Inflammatory macrophage (primary cell): Measurements from ENCODE around the gene SHC3.

Source experiments
- DNase-seq, 2 donors: peaks; one replicate each; pipeline ENCODE4 v3.0.0-alpha.2; 2020 to 2022

SHC3 gene

DNA sequence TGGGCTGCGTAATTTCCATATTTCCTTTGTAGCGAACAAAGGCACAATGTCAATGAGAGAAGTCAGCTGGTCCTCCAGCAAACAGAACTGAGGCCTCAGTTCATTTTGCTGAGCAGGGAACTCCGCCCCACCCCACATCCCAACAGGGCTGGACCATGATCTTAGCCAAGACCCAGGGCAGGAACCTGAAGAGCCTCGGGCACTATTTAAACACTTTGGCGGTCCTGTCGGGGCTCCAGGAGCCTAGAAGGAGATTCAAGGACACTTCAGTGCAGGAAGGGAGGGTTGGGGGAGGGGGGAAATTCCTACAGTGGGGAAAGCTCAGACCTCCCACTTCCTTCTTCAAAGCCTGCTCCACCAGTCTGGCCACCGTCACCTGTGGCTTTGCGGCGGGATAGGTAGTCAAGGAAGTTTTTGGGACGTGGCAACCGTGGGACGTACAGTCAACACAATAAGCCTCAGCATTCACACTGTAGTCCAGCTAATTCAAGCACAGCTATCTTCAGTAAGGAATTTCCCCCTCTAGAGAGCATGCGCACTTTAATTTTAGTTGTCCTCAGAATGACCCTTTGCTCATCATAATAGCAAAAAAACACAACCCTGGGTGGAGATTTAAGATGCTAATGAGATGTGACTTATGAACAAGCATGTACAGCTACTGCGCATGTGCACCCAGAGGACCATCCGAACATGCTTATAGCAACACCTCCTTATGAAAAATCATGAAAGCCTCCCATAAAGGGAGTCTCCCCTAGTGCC is 156.4 kb downstream of the SHC3 start:
- DNase-seq = no peak

DNA sequence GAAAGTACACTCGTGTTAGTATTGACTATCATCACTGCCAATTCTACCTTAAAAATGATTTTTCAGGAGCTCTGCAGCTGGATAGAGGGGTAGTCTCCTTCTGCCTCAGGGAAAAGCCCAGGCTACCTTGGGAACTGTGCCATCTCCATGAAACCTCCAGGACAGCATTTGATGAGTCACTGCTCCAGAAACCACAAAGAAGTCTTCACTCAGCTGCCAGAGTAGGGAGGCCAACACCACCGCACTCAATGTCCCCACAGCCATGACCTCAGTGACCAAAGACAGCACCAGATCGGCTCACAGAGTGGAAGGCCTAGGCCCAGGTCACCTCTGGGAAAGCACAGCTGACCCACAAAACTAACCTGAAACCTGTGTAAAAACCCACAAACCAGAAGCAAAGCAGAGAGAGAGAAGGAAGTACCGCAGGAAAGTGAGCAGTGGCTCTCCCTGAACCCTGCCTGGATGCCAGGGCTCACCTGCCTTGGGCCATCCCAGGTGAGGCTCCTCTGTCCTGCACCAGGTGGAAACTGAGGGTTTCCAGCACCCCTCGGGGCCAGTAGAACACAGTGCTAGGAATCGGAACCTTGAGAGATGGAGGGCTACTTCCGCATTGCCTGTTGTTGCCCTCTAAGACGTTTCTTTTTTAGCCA is 157.3 kb downstream of the SHC3 start:
- DNase-seq = peak in 1 of 2 donors; percentile 31

DNA sequence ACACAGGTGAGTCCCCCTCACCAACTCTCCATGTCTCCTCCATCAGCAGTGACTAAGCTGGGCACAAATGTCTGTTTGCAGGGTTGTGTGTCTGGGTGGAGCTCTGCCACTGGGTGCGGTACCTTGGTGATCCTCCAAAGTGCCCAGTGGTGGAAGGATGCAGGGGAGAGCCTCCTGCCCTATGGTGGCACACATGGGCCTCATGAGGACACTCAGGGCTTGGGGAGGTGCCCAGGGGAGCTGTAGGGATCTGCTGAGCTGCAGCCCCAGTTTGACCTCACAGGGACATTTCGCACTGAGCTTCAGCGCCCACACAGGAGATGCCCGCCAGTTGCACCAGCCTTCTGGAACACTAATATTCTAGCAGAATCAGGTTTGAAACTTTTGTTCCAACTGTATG is 157.9 kb downstream of the SHC3 start:
- no peak for DNase-seq

DNA sequence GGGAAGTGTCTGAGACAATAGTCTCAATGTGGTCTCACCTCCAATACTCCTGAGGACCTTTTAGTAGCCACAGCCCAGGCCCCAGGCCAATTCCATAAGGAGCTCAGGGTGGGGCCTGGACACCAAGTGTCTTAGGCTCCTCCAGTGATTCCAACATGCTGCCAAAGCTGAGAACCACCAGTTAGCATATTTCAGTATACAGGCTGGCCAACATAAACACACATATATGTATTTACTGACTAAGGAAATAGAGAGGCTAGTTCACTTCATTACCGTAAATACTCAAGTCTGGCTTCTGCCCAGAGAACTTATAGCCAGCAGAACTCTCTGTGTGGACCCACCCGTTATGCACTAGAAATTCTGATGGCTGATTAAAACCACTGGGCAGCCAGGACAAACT is 163.3 kb downstream of the SHC3 start:
- no peak for DNase-seq

DNA sequence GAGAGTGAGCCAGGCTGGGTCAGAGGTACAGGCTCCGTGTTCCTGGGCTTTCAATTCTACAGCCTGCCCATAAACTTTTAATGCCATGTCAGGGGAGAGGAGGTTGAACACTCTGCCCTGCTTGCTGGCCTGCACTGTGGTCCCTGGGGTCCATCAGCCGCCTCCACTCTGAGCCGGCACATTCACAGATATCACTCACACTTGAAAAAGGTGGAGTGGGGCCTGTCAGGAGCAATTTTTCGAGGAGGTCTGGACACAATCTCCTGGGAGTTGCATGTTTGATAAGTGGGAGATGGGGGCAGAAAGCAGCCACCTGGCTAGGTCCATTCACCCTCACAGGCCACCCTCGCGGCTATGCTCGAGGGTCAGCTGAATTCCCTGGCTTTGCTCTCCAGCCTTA is 164.5 kb downstream of the SHC3 start:
- no peak for DNase-seq

DNA sequence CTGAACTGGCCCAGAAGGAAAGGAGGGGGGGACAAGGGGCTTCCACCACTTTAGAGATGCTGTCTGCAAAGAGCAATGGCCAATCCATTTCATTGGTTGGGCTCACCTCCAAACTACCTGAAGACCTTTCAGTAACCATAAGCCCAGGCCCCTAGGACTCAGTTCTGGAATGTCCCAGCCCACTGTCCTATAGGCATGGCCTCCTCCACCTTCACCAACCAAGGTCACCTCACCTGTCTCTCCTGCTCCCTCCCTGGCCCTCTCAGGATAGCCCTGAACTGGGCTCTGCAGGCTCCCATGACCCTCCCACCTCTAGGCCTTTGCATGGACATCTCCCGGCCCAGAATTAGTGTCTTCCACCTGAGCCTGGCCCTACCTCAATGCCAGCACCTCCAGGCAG is 165.0 kb downstream of the SHC3 start:
- no peak for DNase-seq

DNA sequence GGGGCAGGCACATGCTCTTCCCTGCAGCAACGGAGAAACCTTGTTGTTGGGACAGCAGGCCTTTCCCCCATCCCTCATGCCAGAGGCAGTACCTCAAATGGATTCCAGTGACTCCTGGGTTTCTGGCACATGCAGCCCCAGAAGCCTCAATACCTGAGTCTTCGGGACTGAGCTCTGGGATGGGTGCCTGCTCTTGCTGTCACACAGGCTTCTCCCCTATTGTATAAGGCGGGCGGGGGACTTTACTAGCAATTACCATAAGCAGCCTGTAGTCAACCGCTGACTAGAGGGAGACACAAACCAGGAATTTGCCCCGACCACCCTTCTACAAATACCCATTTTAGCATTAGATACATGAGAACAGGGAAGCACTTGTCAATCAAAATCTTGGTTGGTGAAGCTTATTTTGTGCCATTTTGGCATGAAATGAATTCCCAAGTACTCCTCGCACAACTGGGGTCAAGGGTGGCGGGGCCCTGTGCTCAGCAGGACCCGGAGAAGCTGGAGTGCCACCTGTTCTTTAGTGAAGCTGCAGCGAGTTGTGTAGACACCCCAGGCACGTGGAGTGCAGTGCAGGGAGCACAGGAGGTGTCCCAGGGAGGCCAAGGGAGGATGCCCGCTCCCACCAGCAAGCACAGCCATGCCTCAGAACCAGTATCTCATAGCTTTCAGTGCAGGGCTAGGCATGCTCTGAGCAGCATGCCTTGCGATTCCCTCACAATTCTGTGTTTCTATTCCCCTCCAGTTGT is 166.2 kb downstream of the SHC3 start:
- no peak for DNase-seq

DNA sequence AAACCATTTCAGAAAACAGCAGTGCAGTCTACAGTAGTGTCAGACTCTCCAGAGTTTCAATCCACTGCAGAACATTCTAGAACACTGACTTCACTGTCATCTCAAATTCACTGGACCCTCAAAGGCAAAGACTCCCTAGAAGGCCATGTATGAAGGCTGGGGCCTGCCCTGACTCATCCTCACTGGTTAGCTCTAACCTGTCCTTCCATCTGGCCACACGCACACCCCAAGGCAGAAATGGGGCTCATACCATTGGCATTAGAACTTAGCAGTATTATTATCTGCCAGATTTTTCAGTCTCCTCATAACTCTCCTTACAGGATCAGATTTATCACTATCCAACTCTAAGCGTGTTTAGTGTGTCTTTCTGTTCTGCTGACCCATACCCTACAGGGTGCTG is 166.9 kb downstream of the SHC3 start:
- no peak for DNase-seq

DNA sequence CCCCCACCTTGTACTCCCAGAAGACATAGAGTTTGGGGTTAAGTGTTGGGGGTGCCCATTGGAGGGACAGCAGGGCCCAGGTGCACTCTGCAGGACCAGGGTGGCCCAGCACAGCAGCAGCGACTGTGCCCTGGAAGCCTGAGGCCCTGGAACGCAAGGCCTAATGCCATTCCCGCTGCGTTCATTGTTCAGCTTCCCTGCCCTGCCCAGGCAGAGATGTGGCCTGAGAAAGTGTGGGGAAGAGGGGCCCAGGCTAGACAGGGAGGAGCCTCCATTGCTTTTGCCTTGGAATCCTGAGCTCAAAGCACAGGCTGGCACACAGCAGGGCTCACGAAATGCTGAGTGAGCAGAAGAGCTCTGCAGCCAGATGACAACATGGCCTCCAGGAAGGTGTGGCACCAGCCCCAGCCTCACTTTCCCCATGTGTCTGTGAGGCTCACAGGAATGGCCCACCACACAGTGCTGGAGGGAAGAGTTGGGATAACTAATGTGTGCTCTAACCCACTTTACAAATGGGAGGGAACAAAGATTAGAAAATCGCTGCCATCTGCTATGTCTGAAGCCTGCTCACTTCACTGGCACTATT is 168.0 kb downstream of the SHC3 start:
- no peak for DNase-seq

DNA sequence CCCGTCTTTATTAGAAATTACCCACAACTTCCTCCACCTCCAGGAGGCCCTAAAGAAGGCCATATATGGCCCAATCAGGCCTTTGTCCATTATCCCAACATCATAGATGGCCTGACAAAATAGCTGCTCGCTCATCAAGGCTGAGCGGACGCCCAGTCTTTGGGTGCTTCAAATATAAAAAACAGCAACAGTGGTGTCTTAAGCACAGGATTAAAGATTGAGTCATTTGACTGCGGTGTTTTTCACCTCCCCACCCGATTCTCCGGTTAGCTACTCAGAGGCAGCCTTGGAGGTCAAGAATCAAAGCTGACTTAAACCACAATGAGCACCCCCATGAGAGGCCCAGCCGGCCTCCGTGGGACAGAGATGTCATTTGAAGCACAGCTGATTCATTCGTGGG is 168.6 kb downstream of the SHC3 start:
- no peak for DNase-seq

DNA sequence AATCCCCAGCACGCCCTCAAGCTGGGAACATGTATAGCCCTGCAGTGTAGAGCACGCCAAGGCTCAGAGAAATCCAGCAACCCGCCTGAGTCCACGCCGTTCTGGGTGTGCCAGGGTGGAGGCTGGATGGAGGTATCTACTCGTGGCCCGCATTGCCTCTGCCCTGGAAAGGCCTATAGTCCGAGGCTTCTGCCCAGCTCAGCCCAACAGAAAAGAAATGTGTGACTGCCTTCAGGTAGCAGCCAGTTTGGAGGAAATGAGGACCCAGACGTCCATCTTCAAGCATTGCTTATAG is 169.1 kb downstream of the SHC3 start:
- DNase-seq = no peak

DNA sequence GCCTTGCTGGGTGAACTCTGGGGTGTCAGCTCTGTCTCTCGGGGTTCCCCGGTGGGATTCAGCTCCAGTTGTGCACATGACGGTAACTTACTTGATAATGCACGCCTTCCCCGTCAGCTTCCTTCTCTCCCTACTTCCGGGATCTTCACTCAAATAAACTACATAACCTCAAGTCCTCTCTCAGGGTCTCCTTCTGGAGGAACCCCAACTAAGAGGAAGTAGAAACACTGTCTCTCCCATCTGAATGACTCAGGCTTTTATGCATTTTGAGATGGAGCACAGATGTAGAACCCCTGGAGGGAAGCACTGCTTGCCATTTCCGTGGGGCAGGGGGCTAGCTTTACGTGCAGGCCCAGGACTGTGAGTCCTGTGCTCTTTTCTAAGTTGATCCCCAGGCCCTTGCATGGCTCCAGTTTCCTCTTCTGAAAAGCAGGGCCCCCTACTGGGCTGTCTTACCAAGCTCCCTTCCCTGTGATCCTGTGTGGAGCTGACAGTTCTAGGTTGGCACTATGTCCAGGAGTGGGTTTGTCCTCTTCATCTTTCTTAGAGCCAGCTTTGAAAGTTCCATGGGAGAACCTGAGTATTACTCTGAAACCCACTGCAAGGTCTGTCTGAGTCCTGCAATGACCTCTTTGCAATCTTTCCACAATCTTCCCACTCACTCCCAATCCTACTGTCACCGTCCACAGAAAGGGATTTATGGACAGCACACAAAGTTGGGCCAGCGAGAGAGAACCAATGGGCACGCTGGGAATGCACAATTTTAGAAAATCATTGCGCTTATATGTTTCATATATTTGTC is 169.7 kb downstream of the SHC3 start:
- DNase-seq = peak; percentile 34 to 55

DNA sequence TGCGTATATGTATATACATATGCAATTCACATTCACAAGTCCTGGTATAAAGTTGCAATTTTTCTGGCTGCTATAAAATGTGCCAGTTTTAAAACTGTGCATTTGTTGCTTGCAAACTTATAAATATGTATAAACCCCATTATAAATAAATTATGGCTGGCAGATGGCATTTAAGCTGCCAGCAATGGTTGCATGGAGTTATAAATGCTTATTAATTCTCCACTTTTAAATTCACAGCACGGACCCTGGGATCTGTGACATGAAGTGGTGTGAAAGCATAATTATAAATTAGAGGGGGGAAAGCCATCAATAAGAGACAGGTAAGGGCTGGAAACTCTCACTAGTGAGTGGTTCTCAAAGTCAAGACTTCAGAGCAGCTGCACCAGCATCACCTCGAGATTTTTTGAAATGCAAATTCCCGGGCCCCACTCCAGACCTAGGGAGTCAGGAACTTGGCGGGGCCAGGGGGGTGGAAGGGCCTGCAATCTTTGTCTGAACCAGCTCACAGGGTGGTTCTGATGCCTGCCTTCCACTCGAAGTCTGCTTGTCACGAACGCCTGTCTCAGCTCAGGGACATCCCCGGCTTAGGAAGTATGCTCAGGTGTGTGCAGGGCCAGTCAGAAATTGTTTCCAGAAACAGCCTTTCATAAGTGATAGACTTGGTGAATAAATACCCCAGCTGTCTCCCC is 170.4 kb downstream of the SHC3 start:
- DNase-seq = no peak

DNA sequence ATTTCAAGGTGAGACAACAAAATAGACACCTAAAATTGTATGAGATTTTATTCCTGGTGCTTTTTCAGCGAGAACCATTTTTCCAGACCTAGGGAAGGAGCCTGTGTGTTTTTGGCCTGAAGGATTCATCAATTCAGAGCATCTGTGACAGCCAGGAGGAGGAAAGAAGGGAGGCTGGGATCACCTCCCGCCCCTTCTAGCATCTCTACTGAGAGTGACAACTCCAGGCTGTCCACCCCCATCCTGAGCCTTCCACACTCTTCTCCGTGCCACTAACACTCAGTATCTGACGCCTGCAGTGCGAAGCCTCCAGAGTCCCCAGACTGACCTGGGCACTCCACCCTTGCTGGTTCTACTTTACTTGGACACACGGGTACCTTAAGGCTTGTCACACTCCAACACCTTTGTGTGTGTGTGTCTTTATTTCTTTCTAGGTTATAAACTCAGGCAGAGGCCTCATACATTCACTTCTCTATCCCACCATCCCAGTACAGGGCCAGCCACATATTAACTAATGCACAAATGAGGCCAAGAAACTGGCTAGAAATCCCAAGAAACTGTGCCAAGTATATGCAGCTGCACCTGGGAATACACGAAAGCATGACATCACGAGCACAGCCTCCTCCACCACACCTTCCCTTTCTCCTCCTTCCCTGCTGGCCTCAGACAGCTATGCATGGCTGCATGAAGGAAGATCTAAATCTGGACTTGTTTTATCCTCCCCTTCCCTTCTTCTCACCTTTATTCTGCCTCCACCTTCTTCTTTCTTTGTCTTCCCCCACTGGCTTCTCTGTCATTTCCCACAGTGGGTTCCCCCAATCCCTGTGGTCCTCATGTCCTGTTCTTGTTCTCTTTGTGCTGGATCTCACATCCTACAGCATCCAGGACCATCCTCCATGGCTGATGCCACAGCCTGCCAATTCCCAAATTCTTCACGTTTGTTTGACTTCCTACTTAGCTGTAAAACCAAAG is 171.3 kb downstream of the SHC3 start:
- no peak for DNase-seq

DNA sequence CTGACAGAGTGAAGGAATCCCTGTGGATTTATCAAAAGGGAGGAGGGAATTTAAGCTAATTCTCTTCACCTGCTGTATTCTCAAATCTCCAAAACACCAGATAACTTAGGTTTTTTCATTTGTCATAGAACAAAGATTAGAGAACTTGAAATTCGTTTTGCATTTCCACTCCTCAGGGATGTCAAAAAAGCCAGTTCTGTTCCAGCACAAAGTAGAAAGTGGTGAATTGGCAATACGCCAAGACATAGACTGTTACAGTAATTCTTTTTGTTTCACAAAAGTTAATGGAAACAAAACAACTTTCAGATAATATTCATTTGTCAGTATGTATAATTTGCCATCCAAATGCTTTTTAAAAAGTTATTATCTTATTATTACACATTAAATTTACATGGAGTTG is 172.4 kb downstream of the SHC3 start:
- no peak for DNase-seq

DNA sequence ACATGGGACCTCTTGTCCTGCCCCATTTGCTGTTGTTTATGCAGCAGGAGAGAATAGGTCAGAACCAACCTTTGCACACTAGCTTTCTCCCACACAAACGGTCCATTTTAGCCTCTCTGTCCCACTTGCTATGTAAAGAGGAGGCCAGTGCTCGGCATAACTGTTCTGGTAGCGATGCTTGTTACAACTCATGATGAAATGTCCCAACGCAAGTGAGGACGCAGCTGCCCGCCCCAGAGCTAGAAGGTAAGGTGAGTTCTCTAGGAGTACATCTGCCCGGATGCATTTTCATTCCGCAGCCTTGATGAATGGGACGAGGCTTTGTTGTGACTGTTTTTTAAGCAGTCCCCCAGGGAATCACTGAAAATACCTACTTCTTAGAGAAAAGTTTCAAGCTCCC is 173.3 kb downstream of the SHC3 start:
- DNase-seq = no peak

DNA sequence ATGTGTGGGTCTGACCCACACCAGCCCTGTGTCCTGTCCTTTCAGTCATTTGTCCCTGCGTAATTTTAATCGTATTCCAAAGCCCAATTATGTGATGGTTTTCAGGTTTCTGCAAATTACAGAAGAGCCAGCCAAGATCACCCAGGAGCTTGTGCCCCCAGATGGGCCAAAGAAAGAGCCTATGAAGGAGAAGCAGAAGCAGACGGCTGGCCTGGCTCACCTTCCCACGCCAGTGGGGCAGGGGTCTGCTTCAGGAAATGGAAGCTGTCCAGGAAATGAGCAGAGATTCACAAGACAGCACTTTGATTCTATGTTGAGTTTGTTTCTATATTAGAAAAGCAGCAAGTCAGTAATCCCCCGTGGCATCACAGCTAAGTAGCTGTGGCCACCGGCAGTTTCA is 175.6 kb downstream of the SHC3 start:
- no peak for DNase-seq

DNA sequence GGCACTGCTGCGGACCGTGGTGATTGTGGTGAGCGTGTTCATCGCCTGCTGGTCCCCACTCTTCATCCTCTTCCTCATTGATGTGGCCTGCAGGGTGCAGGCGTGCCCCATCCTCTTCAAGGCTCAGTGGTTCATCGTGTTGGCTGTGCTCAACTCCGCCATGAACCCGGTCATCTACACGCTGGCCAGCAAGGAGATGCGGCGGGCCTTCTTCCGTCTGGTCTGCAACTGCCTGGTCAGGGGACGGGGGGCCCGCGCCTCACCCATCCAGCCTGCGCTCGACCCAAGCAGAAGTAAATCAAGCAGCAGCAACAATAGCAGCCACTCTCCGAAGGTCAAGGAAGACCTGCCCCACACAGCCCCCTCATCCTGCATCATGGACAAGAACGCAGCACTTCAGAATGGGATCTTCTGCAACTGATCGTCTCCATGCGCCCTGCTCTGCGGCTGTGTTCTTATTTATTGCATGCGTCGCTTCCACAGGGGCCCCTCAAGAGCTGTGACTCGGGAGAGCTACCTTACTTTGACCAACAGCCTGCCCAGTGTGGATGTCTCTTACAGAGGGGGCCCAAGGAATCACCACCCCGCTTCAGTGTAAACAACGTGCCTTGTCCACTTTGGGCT is 176.6 kb downstream of the SHC3 start:
- DNase-seq = no peak

DNA sequence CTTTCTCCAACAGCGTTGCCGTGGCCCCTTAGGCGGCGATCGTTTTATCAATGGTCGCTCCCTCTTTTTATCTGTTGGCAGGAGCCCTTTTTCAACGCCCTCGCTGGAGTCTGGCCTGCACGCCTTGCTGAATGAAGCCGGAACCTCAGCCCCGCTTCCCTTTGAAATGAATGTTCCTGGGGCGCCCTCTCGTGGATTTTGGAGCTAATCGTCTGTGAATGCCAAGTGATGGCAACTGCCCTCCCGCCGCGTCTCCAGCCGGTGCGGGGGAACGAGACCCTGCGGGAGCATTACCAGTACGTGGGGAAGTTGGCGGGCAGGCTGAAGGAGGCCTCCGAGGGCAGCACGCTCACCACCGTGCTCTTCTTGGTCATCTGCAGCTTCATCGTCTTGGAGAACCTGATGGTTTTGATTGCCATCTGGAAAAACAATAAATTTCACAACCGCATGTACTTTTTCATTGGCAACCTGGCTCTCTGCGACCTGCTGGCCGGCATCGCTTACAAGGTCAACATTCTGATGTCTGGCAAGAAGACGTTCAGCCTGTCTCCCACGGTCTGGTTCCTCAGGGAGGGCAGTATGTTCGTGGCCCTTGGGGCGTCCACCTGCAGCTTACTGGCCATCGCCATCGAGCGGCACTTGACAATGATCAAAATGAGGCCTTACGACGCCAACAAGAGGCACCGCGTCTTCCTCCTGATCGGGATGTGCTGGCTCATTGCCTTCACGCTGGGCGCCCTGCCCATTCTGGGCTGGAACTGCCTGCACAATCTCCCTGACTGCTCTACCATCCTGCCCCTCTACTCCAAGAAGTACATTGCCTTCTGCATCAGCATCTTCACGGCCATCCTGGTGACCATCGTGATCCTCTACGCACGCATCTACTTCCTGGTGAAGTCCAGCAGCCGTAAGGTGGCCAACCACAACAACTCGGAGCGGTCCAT is 177.4 kb downstream of the SHC3 start:
- peak; percentile 82 to 88 for DNase-seq
